ENCODE results near the gene CMPK2. TPM values are rescaled to one million over a fixed set of nuclear protein-coding genes. Genes with fewer than 3 reads are reported as not detected.

CMPK2 gene
- total and polyA plus RNA-seq, 2 donors (not counting 1 experiment from before 2014, with no cell fraction given), result 0.33 to 0.52 TPM

DNA sequence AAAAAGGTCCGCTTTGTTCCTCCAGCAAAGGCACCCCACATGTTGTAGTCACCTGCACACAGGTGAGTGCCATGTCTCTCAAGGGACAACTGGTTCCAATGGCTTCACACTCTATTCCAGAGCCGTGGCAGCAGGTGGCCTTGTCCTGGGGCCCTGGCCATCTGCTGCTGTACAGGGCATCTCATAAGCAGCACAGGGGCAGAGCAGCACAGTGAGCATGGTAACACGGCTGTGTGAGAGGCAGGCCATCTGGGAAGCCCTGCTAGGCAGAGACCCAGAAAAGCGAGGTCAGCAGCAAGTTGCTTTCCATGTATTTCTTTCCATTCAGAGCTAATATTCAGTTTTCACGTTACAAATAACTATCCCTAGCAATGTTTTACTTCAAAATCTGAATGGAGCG is 54.7 kb downstream of the CMPK2 start:
- Histone ChIP-seq H2AFZ (ENCODE audit: low read length) (no peak overlapping the region), H3K27me3 (ENCODE audit: control insufficient read depth, insufficient read depth, low read length) (no peaks in the 10 kb centered on the region), H3K36me3 (ENCODE audit: control insufficient read depth, insufficient read depth, low read length) (no peaks in the 10 kb centered on the region), H3K27ac (ENCODE audit: insufficient read depth, low read length) (no peak overlapping the region), H3K79me2 (ENCODE audit: control insufficient read depth, insufficient read depth, low read length) (no peaks in the 10 kb centered on the region), H3K9ac (ENCODE audit: insufficient read depth, low read length) (no peak overlapping the region), H3K4me3 (replicated peaks in 1 of 4; ENCODE audit: control extremely low read depth in 1 of 4, insufficient read depth in 1 of 4, low read depth in 3 of 4, low read length in 4 of 4) (no peak overlapping the region), H3K9me3 (ENCODE audit: control insufficient read depth, insufficient read depth, low read depth, low read length) (no peaks in the 10 kb centered on the region), H3K4me2 (ENCODE audit: extremely low read depth, insufficient read depth, low read length) (no peak overlapping the region), H3K4me1 (ENCODE audit: control insufficient read depth, extremely low read depth, insufficient read depth, low read length) (no peaks in the 10 kb centered on the region), H4K20me1 (ENCODE audit: control insufficient read depth, extremely low read depth, insufficient read depth, low read length) (no peaks in the 10 kb centered on the region)
- TF ChIP-seq EZH2 (IDR thresholded peaks at IDR 0.05; ENCODE audit: low read length, missing control alignments), result no peak
- TF ChIP-seq, protein P1, sequence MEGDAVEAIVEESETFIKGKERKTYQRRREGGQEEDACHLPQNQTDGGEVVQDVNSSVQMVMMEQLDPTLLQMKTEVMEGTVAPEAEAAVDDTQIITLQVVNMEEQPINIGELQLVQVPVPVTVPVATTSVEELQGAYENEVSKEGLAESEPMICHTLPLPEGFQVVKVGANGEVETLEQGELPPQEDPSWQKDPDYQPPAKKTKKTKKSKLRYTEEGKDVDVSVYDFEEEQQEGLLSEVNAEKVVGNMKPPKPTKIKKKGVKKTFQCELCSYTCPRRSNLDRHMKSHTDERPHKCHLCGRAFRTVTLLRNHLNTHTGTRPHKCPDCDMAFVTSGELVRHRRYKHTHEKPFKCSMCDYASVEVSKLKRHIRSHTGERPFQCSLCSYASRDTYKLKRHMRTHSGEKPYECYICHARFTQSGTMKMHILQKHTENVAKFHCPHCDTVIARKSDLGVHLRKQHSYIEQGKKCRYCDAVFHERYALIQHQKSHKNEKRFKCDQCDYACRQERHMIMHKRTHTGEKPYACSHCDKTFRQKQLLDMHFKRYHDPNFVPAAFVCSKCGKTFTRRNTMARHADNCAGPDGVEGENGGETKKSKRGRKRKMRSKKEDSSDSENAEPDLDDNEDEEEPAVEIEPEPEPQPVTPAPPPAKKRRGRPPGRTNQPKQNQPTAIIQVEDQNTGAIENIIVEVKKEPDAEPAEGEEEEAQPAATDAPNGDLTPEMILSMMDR (conservative IDR thresholded peaks at IDR 0.05 in 1 of 2, IDR thresholded peaks at IDR 0.05 in 1 of 2; ENCODE audit: low read depth in 1 of 2, low read length in 2 of 2), result no peak
- DNase-seq (ENCODE audit: low read depth in 2 of 2), result no peak

GRCh38 chr2:6808426-6808825 is 57.3 kb downstream of the CMPK2 start:
- Histone ChIP-seq H3K4me3 (replicated peaks in 1 of 4; ENCODE audit: control extremely low read depth in 1 of 4, insufficient read depth in 1 of 4, low read depth in 3 of 4, low read length in 4 of 4) (no peak overlapping the region), H3K9ac (ENCODE audit: insufficient read depth, low read length) (no peak overlapping the region), H3K9me3 (ENCODE audit: control insufficient read depth, insufficient read depth, low read depth, low read length) (no peaks in the 10 kb centered on the region), H3K27me3 (ENCODE audit: control insufficient read depth, insufficient read depth, low read length) (no peaks in the 10 kb centered on the region), H3K79me2 (ENCODE audit: control insufficient read depth, insufficient read depth, low read length) (no peaks in the 10 kb centered on the region), H3K27ac (ENCODE audit: insufficient read depth, low read length) (no peak overlapping the region), H3K4me2 (ENCODE audit: extremely low read depth, insufficient read depth, low read length) (no peak overlapping the region), H3K4me1 (ENCODE audit: control insufficient read depth, extremely low read depth, insufficient read depth, low read length) (no peaks in the 10 kb centered on the region), H4K20me1 (ENCODE audit: control insufficient read depth, extremely low read depth, insufficient read depth, low read length) (no peaks in the 10 kb centered on the region), H2AFZ (ENCODE audit: low read length) (no peak overlapping the region), H3K36me3 (ENCODE audit: control insufficient read depth, insufficient read depth, low read length) (no peaks in the 10 kb centered on the region)
- no peak for DNase-seq (ENCODE audit: low read depth in 2 of 2)
- no peak for TF ChIP-seq EZH2 (IDR thresholded peaks at IDR 0.05; ENCODE audit: low read length, missing control alignments)
- TF ChIP-seq, protein P1 (conservative IDR thresholded peaks at IDR 0.05 in 1 of 2, IDR thresholded peaks at IDR 0.05 in 1 of 2; ENCODE audit: low read depth in 1 of 2, low read length in 2 of 2), result no peak

GRCh38 chr2:6806604-6807003 is 59.1 kb downstream of the CMPK2 start:
- no peak overlapping the region for H3K4me2 ChIP-seq (ENCODE audit: extremely low read depth, insufficient read depth, low read length)
- H3K36me3 ChIP-seq (ENCODE audit: control insufficient read depth, insufficient read depth, low read length), result no peaks in the 10 kb centered on the region
- no peak overlapping the region for H3K9ac ChIP-seq (ENCODE audit: insufficient read depth, low read length)
- no peak overlapping the region for H3K4me3 ChIP-seq (replicated peaks in 1 of 4; ENCODE audit: control extremely low read depth in 1 of 4, insufficient read depth in 1 of 4, low read depth in 3 of 4, low read length in 4 of 4)
- H3K4me1 ChIP-seq (ENCODE audit: control insufficient read depth, extremely low read depth, insufficient read depth, low read length), result no peaks in the 10 kb centered on the region
- no peaks in the 10 kb centered on the region for H3K9me3 ChIP-seq (ENCODE audit: control insufficient read depth, insufficient read depth, low read depth, low read length)
- H3K79me2 ChIP-seq (ENCODE audit: control insufficient read depth, insufficient read depth, low read length), result no peaks in the 10 kb centered on the region
- no peak overlapping the region for H2AFZ ChIP-seq (ENCODE audit: low read length)
- no peak overlapping the region for H3K27ac ChIP-seq (ENCODE audit: insufficient read depth, low read length)
- DNase-seq (ENCODE audit: low read depth in 2 of 2), result no peak
- no peak for TF ChIP-seq EZH2 (IDR thresholded peaks at IDR 0.05; ENCODE audit: low read length, missing control alignments)
- TF ChIP-seq, protein P1 (conservative IDR thresholded peaks at IDR 0.05 in 1 of 2, IDR thresholded peaks at IDR 0.05 in 1 of 2; ENCODE audit: low read depth in 1 of 2, low read length in 2 of 2), result no peak
- H3K27me3 ChIP-seq (ENCODE audit: control insufficient read depth, insufficient read depth, low read length), result no peaks in the 10 kb centered on the region
- no peaks in the 10 kb centered on the region for H4K20me1 ChIP-seq (ENCODE audit: control insufficient read depth, extremely low read depth, insufficient read depth, low read length)
